ENCODE measurements around the gene MEIS1.

Gene MEIS1

DNA sequence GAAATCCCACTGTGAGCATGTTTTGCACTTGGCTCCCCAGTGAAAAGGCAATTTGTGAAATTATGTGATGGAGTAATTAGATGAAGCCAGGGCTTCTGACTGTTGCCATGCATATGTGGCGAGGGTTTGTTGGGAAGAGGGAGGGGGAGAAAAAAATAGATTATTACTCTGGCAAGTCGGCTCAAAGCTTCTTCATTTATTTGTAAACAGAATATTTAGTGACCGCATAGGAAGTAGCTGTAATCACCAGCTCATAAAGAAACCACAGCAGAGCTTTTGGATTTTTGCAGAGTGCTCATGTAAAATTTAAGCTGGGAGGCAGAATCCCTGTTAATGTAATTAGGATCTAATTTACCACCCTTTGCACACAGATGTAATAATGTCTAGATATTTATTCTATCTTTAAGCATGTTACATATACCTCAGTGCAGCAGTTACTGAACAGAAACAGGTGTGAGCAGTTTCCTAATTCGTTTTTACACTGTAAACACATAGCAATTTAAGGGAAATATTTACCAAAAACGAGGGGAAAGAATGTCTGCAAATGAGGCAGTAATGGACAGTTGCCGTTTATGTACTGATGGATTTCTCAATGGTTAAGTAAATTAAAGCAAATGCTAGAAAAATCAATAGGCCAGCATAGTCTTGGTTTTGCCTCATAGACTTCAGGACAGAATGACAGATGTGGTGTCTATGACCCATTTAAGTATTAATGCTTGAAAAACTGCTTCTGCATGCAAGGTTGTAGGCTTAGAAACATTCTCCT is 87.9 kb downstream of the MEIS1 start:
- DNase-seq (ENCODE audit: low read depth): no peak
- TF ChIP-seq, protein P1, sequence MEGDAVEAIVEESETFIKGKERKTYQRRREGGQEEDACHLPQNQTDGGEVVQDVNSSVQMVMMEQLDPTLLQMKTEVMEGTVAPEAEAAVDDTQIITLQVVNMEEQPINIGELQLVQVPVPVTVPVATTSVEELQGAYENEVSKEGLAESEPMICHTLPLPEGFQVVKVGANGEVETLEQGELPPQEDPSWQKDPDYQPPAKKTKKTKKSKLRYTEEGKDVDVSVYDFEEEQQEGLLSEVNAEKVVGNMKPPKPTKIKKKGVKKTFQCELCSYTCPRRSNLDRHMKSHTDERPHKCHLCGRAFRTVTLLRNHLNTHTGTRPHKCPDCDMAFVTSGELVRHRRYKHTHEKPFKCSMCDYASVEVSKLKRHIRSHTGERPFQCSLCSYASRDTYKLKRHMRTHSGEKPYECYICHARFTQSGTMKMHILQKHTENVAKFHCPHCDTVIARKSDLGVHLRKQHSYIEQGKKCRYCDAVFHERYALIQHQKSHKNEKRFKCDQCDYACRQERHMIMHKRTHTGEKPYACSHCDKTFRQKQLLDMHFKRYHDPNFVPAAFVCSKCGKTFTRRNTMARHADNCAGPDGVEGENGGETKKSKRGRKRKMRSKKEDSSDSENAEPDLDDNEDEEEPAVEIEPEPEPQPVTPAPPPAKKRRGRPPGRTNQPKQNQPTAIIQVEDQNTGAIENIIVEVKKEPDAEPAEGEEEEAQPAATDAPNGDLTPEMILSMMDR (IDR thresholded peaks at IDR 0.05; ENCODE audit: low read depth, low read length, missing control alignments): no peak
- in situ Hi-C loops (cut with HindIII; ENCODE audit: low sequenced_read_pairs): no loop called here
- H3K4me3 ChIP-seq (ENCODE audit: low read depth, low read length): no peak overlapping the region

DNA sequence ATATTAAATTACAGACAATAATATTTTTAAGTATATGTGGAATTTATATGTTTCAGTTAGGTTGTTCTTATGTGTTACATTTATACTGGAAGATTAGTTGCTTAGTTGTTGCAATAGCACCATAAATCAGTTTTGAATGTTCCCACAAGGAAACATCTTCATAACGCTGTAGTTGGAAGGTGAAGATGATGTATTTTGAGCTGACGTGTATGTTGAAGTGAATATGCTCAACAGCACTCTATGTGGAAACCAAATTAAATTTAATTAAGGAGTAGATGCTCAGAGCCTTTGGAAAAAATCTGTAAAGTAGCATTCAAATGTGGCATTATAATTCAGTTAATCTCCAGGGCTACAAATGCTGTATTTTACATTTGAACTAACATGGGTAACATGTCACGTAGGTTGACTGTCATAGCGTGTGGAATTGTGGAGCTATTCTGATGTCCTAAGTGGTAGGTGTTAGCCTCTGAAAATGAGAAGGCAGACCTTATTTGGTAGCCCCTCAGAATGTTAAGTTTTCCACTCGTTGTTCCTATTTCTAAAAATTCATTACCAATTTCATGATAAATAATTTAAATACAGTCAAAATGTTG is 88.5 kb downstream of the MEIS1 start:
- in situ Hi-C loops (cut with HindIII; ENCODE audit: low sequenced_read_pairs): no loop called here
- H3K4me3 ChIP-seq (ENCODE audit: low read depth, low read length): no peak overlapping the region

DNA sequence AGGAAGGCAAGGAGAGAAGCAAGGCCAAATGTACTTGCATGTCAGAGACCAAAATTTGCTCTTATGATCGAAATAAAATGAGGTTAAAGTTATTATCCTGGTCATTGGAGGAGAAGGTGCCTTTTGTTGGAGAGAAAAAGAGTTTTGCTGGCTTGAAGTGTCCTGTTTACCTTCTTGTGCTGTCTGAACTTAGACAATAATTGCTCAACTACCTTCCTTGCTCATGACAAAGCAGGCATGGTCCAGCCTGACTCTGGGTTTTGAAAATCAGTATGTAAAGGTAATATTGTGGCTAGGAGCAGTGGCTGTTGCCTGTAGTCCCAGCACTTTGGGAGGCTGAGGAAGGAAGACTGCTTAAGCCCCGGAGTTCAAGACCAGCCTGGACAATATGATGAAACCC is 89.1 kb downstream of the MEIS1 start:
- DNase-seq (ENCODE audit: low read depth): no peak
- H3K4me3 ChIP-seq (ENCODE audit: low read depth, low read length): no peak overlapping the region
- TF ChIP-seq, protein P1 (IDR thresholded peaks at IDR 0.05; ENCODE audit: low read depth, low read length, missing control alignments): no peak
- in situ Hi-C loops (cut with HindIII; ENCODE audit: low sequenced_read_pairs): no loop called here

More for the DNA sequence above, 88.5 kb downstream of the MEIS1 start:
- DNase-seq (ENCODE audit: low read depth): no peak
- TF ChIP-seq, protein P1 (IDR thresholded peaks at IDR 0.05; ENCODE audit: low read depth, low read length, missing control alignments): no peak

DNA sequence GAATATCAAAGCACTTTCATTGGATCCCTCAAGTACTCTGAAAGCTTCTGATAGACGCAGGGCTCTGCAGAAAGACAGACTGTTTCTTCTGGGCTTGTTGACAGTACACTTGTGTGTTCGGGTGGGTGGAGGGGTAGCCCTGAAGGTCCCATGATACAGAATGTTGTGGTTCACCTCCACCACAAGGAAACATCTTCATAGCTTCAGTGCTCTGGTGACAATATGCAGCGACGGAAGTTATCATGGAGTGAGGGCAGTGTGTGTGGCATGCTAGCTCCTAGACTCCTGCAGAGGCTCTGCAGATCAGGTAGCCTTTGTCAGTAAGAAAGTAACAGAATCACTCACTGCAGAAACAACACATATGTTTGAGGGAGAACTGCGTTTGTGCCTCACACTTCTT is 90.7 kb downstream of the MEIS1 start:
- H3K4me3 ChIP-seq (ENCODE audit: low read depth, low read length): no peak overlapping the region
- no peak for DNase-seq (ENCODE audit: low read depth)
- TF ChIP-seq, protein P1 (IDR thresholded peaks at IDR 0.05; ENCODE audit: low read depth, low read length, missing control alignments): no peak
- in situ Hi-C loops (cut with HindIII; ENCODE audit: low sequenced_read_pairs): no loop called here

DNA sequence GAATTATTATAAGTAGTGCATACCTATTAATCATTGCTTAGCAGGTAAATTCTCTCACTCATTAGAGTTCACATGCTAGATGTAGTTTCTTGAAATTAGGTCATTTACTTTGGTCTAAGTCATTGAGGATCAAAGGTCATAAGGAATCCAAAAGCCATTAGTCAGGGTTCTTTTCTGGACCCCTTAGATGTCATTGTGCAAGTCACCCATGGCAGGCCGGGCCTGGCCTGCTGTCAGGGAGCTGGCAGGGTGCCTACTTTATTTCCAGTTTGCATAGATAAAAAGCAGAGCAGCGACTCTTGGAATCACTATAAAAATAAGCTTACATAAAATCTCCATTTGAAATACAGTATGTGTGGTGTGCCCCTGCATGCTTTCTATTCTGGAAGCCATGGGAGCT is 91.3 kb downstream of the MEIS1 start:
- TF ChIP-seq, protein P1 (IDR thresholded peaks at IDR 0.05; ENCODE audit: low read depth, low read length, missing control alignments): no peak
- in situ Hi-C loops (cut with HindIII; ENCODE audit: low sequenced_read_pairs): no loop called here
- H3K4me3 ChIP-seq (ENCODE audit: low read depth, low read length): no peak overlapping the region
- no peak for DNase-seq (ENCODE audit: low read depth)

DNA sequence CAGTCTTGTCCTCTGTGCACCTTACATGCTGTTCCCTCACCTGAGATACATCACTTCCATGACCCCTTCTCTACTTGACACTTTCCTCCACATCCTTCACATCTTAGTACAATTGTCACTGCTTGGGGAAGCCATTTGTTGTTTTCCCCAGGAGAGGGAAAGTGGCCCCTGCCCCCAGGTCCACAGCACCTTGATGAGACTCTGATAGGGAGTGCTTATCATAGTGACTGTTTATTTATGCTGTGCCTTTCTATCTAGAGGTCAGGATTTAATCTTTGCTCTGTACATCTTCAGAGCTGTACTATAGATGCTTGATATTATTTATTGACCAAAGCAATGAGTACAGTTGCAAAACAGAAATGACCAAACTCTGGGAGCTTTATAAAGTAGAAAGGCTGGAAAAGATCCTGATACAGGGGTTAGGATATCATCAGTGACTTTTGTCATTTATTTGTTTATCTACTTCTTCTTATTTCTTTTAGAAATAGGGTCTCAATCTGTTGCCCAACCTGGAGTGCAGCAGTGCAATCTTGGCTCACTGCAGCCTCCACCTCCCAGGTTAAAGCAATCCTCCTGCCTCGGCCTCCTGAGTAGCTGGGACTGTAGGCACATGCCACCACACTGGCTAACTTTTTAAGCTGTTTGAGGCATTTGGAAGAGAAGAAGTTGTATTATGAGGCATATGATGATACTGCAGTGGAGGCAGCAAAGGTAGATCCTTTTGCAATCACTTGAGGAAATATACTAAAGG is 94.2 kb downstream of the MEIS1 start:
- in situ Hi-C loops (cut with HindIII; ENCODE audit: low sequenced_read_pairs): no loop called here
- TF ChIP-seq, protein P1 (IDR thresholded peaks at IDR 0.05; ENCODE audit: low read depth, low read length, missing control alignments): no peak
- H3K4me3 ChIP-seq (ENCODE audit: low read depth, low read length): no peak overlapping the region
- DNase-seq (ENCODE audit: low read depth): no peak
